GM21423 (cell line): ENCODE data around the gene PACC1.

ENCODE experiments used
- ATAC-seq: cut with Tn5 transposase; IDR thresholded peaks from one replicate; pipeline ENCODE4 v1.9.1; 2021; ENCODE audit warnings: mild to moderate bottlenecking, moderate library complexity; ENCODE audit not compliant: unreplicated experiment

PACC1 gene

DNA sequence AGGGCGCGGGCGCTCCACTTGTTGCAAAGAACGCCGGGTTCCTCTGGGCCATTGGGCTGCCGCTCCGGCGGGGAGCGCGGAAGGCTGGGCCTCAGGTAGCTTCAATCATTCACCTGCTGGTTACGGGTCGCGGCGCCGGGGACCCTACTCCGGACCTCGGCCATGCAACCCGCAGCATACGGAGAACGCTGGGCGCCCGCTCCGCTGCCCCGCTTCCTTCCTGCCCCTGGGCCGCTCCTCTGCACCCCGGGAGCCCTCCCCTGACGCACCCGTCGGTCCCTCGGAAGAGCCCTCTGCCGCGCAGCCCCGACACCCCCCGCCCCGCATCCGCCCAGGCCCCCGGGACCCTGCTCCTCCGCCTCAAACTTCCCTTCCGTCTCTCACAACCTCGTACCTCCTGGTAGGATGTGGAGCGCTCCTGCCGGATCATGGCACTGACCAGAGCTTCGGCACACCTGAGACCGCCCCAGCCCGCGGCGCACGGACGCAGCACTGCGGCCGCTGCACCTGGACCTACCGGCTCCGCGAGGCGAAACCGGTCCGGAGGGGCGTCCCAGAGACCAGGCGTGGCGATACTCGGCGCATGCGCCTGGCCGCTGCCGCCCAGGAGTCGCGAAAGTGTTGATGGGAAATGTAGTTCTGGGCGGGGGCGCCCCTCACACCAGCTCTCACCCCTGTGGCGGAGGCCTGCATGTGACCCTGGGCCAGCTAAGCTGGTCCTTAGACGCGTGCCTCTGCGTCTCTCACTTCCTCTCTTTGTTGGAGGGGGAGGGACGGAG lies at the start of gene PACC1:
TSS of gene PACC1 (minus strand) at position 559 of the 779 bp plus-strand sequence. CDS start at position 430, 129 bp downstream.
- peak; percentile 96 for ATAC-seq

GRCh38 chr1:212463565-212464285 lies 49.0 kb upstream of the PACC1 start:
- no peak for ATAC-seq

DNA sequence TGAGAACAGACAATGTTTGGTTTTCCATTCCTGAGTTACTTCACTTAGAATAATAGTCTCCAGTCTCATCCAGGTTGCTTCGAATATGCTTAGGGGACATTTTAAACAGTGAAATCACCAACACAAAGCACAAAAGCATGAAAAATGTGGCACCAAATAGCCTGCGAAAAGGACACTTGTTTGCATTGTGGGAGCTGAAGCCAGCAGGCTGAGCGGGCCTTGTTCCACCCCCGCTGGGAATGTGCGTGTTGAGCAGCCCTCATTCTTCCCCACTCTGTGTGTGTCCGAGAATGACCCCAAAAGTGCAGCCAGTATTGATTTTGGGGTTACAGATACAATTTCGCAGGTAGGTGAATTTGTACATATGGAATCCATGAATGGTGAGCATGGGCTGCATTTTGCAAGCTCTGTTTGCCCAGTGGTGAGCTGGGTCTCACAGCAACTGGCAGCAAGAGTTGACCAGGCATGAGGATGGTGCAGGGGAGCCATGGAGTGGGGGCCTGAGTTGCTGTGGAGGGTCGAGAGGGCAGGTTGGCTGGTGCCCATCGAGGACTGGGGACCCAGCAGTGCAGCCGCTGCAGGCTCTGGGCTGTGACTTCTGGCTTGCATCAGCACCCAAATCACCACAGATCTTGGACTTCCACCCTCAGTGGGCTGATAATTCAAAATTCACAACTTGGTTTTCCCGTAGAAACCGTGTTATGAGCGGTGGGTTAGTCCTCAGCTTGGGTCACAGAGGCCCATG lies 47.4 kb upstream of the PACC1 start:
- no peak for ATAC-seq

DNA sequence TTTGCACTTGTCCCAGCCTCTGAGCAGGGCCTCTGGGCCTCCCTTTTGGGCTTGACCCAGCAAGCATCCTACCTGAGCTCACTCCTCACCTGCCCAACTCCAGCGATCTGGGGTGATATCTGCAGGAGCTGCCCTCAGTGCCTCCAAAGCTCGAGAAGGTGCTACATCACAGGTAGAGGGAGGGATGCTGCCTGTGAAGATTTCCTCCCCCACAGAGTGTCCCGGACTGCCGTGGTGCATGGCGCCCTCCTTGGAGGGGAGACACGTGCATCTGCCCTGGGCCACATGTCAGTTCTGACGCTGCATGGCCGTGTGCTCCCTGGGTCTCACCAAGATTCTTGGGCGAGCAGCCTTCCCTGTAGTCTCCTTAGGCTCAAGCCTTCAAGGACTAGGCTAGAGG lies 45.7 kb upstream of the PACC1 start:
- no peak for ATAC-seq

GRCh38 chr1:212459656-212460055 lies 45.0 kb upstream of the PACC1 start:
- ATAC-seq, result no peak

DNA sequence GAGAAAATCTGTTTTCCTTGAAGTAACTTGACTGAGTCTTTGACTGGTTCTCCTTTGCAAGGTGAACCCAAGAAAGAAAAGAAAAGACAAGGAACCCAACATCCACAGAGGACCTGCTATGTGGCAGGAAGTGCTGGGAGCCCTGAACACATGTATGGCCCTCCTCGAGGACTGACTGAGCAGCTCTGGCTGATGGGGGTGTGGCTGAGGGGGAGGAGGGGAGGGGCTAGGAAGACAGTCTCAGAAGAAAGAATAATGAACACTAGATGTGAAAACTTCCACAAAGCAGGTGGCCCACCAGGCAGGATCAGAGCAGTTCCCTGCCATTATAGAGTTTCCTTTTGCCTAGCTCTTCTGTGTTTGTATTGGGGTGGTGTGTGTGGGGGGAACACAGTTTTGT lies 44.1 kb upstream of the PACC1 start:
- ATAC-seq, result no peak

DNA sequence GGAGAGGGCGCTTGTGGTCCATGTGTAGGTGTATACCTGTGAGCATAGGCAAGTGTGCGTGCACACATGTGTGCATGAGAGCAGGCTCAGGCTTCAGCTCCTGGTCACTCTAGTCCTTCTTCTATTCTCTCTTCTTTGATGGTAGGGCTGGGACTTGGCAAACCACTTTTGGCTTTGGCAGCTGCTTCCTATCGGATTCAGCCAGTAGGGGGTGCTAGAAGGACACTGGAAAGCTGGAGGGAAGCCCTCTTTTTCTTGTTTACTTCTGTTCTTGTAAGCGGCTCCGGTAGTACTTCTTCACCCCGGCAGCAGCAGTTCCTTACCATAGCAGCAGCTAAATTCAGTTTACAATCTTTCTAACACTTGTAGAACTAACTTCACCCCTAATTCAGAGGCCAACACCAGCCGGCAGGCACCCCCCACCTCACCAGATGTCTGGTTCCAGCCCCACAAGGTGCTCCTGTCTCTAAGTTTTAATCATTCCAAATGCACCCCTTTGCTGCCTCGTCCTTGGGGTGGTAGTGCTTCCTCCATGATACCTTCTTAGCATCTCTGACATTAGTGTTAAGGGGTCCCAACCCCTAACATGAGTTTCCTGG lies 43.2 kb upstream of the PACC1 start:
- ATAC-seq, result no peak

DNA sequence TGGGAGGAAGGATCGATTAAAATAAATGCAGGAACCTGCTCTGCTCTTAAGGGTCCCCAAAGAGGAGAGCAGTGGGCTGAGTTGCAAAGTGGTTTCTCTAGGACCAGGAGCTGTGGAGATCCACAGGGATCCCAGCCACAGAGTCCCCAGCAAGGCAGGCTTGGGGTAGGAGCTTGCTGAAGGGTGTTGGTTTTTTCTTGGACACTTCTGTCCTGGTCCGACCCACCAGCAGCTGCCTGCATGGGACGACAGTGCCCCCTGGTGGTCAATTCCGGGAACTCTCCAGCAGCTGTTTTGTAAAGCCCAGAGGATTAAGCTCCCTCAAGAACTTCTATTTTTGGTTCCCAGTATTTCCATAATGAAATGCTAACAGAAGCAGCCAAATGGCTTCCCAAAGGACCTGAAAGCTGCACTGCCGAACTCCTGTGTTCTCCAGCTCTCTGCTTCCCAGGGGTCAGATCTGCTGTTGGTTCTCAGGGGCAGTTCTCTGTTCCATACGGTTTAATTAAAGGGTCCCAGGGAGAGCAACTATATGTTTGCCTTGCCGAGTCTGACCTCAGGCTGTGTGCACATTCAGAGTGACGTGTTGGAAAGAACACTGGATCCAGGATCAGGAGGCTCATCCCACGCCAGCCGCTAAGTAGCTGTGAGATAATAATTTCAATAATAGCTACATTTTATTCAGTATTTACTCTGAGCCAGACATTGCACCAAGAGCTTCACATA lies 41.3 kb upstream of the PACC1 start:
- no peak for ATAC-seq

DNA sequence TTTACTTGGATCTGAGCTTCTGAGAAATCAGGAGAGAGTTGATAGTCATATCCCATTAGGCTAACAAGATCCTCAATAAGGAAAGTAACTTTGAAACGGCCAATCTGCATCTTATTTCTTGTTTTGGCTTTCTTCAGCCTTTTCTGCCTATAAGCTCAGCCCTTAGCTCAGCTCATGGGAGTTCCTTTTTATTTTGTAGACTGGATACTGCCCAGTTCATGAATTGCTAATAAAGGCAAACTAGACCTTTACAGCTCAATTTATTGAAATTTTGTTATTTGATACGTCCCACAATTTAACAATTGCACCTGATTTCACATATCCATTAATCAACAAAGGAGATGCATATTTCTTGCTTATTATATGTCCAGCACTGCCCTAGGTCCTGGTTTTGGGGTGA lies 40.7 kb upstream of the PACC1 start:
- no peak for ATAC-seq

DNA sequence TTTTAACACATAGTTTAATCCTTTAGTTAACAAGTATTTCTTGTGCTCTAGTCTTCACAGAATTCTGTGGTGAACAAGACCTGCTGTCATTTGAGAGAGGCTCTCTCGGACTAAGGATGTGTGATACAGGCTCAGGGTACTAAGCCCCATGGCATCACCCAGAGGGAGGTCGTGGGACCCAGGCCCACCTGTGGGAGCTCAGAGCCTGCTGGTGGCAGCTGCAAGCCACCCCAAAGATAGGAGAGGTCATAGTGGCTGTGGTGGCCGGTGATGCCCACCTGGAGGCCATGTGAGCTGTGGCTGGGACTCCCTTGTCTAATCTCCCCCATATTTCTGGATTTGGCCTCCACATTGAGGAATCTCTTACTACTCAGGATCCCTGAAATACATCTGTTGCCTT lies 40.1 kb upstream of the PACC1 start:
- ATAC-seq, result no peak

- no peak for ATAC-seq
Measured at GRCh38 chr1:212453156-212453857, 38.6 kb upstream of the PACC1 start.

GRCh38 chr1:212452323-212453155 lies 37.9 kb upstream of the PACC1 start:
- no peak for ATAC-seq

DNA sequence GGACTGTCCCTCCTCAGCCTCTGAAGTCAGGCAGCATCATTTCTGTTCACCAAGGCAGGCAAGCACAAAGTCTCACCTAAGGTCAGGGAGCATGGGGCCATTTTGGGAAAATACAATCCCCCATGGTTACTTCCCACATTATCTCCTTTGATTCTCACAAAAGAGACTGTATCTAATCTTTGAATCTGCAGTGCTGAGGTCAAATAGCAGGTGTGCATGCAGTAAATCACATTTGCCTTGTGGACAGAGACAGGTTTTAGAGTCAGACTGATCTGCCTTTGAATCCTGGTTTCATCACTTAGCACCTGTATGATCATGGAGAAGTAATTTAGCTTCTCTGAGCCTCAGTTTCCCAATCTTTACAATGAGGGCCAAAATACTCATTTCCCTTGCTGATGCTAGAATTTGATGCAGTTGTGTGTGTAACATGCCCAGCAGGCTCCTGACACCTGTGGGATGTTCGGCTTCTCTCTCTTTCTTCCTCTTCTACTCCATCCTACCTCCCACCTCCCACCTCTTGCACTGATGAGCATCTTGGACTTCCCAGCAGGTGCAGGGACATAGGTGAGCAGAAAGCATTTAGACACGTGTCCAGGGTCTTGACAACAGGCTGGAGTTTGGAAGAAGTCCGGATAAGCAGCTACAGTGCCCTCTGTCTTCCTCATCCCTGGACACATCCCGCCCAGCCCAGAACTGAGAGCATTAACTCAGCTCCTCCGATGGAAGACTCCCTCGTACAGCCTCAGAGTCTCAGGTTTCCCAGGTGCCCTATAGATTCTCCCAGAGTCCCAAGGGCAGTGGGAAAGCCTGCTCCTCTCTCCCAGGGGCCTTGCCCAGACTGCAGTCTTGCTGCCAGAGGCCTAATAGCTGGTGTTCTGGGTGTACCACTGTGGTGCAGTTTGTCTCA lies 37.0 kb upstream of the PACC1 start:
- no peak for ATAC-seq

DNA sequence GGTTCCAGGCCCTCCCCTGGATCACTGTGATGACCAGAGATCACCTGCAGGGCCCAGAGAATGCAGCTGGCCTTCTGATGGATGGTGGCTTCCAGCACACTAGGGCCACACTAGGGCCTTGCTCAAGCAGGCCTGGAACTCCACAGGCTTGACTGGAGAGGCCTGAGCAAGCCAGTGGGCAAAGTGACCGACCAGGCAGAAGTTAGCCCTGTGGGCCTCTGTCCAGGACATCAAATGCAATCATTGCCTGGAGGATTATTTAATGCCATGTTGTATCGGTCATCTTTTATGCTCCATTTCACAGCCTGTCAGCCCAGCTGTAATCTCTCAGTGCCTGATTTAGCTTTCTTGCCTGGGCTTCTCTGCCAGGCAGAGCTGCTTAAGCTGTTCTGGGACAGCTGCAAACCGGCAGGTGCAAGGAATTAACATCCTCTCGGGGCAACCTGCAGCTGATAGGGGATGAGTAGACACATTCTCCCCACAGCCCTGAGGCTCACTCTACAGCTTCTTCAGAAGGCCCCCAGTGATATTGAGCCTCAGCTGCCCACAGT lies 35.7 kb upstream of the PACC1 start:
- no peak for ATAC-seq

- no peak for ATAC-seq
Measured at GRCh38 chr1:212447478-212447877, 32.8 kb upstream of the PACC1 start.

DNA sequence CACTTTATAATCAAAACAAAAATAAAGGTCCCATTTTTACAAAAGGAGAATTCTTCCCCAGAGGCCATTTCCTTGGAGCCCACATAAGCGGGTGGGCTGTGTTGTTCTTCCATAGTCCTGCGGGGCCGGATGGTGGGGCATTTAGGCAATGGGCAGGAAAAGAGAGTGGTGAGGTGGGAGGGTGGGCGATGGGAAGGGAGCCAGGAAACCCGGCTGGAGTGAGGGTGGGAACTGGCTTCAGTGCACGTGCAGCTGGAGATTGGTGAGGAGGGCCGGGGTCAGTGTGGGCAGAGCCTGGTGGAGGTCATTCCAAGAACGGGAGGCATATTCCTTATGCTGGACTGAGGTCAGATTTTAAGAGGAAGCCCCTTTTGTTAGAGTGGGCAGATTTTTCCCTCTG lies 31.6 kb upstream of the PACC1 start:
- no peak for ATAC-seq

GRCh38 chr1:212442408-212442807 lies 27.7 kb upstream of the PACC1 start:
- no peak for ATAC-seq

GRCh38 chr1:212440419-212440818 lies 25.7 kb upstream of the PACC1 start:
- ATAC-seq, result no peak
